G401 (cell line): Measurements from ENCODE around the gene NCOA4. TPM values are rescaled to one million over a fixed set of nuclear protein-coding genes. Genes with fewer than 3 reads are reported as not detected.
"Not testable (repeated sequence)": the region's sequence is repeated elsewhere in the genome, so short reads cannot be mapped to it uniquely, and the experiment has no call there.

ENCODE experiments used
- DNase-seq: peaks from one replicate; pipeline ENCODE4 v3.0.0-alpha.2; 2015; ENCODE audit warnings: low spot score
- in situ Hi-C: cut with HindIII; loops from 2 replicates; pipeline ENCODE4 v1.10.0; 2016; ENCODE audit warnings: low sequenced_read_pairs, mixed read lengths
- total RNA-seq: library from RNA; depleted of rRNA; stranded (reverse); fragments of >200 nt; shearing (Covaris generic); gene quantifications from 2 replicates; pipeline ENCODE4 v1.2.3, GENCODE V29; 2014; rRNA removed

NCOA4 gene
- 75.4 and 105 TPM in 2 replicates for total RNA-seq

- in situ Hi-C loops: no loop called here
- DNase-seq: peak; percentile 98
Observed at GRCh38 chr10:46030091-46030937, at the start of gene NCOA4. NCOA4 (minus strand) TSS chr10:46030623; CDS start chr10:46016680, 13,943 bp downstream.

- in situ Hi-C loops: no loop called here
- no peak for DNase-seq
Observed at GRCh38 chr10:46079831-46080585, 49.6 kb upstream of the NCOA4 start.

GRCh38 chr10:46077731-46078413 is 47.4 kb upstream of the NCOA4 start:
- in situ Hi-C loops: no loop called here
- no peak for DNase-seq

GRCh38 chr10:46077141-46077554 is 46.7 kb upstream of the NCOA4 start:
- no peak for DNase-seq
- in situ Hi-C loops: no loop called here

- in situ Hi-C loops: no loop called here
- DNase-seq: no peak
Observed at GRCh38 chr10:46075869-46076268, 45.4 kb upstream of the NCOA4 start.

- in situ Hi-C loops: no loop called here
- no peak for DNase-seq
Observed at GRCh38 chr10:46074196-46074946, 43.9 kb upstream of the NCOA4 start.

GRCh38 chr10:46073564-46073963 is 43.1 kb upstream of the NCOA4 start:
- DNase-seq: no peak
- in situ Hi-C loops: no loop called here

GRCh38 chr10:46070749-46071148 is 40.3 kb upstream of the NCOA4 start:
- in situ Hi-C loops: no loop called here
- DNase-seq: no peak

- in situ Hi-C loops: no loop called here
- DNase-seq: no peak
Observed at GRCh38 chr10:46069771-46070463, 39.5 kb upstream of the NCOA4 start.

- in situ Hi-C loops: no loop called here
Observed at GRCh38 chr10:46068905-46069304, 38.5 kb upstream of the NCOA4 start.

GRCh38 chr10:46068117-46068516 is 37.7 kb upstream of the NCOA4 start:
- in situ Hi-C loops: no loop called here
- no peak for DNase-seq

More at GRCh38 chr10:46068905-46069304, 38.5 kb upstream of the NCOA4 start:
- no peak for DNase-seq

- no peak for DNase-seq
- in situ Hi-C loops: no loop called here
Observed at GRCh38 chr10:46064269-46064817, 33.9 kb upstream of the NCOA4 start.

- in situ Hi-C loops: no loop called here
- DNase-seq: no peak
Observed at GRCh38 chr10:46062723-46063428, 32.5 kb upstream of the NCOA4 start.

- DNase-seq: no peak
- in situ Hi-C loops: no loop called here
Observed at GRCh38 chr10:46060706-46061105, 30.3 kb upstream of the NCOA4 start.

- in situ Hi-C loops, DNase-seq: not testable (repeated sequence)
Observed at GRCh38 chr10:46057927-46058326, 27.5 kb upstream of the NCOA4 start.

GRCh38 chr10:46057038-46057437 is 26.6 kb upstream of the NCOA4 start:
- in situ Hi-C loops: no loop called here

GRCh38 chr10:46055771-46056170 is 25.3 kb upstream of the NCOA4 start:
- in situ Hi-C loops: no loop called here
- no peak for DNase-seq

More at GRCh38 chr10:46057038-46057437, 26.6 kb upstream of the NCOA4 start:
- no peak for DNase-seq
